Right atrium auricular region (tissue), 2 donors: ENCODE data around the gene POLR3G. TPM values are rescaled to one million over a fixed set of nuclear protein-coding genes. Genes with fewer than 3 reads are reported as not detected.

ENCODE experiments used
- DNase-seq: peaks from one replicate; pipeline ENCODE4 v3.0.0-alpha.2; 2019; ENCODE audit warnings: low spot score
- H3K27ac ChIP-seq, 2 donors: fragments of 200-600 bp; sonication (generic); 1 replicate in 1 of 2; 2 replicates in 1 of 2; pipeline ENCODE4 v1.5.1; 2016 to 2019
- H3K27me3 ChIP-seq, 2 donors: fragments of 200-600 bp; sonication (generic); one replicate each; pipeline versions ENCODE4 v1.5.1 to v1.6.0; 2017 to 2019
- H3K36me3 ChIP-seq: fragments of 200-600 bp; sonication (generic); one replicate; pipeline ENCODE4 v1.5.1; 2016
- H3K4me1 ChIP-seq, 2 donors: fragments of 200-600 bp; sonication (generic); one replicate each; pipeline versions ENCODE4 v1.5.1 to v1.6.0; 2017 to 2019
- H3K4me3 ChIP-seq, 2 donors: fragments of 200-600 bp; sonication (generic); 1 replicate in 1 of 2; 2 replicates in 1 of 2; pipeline ENCODE4 v1.5.1; 2017 to 2019; ENCODE audit warnings: mild to moderate bottlenecking in 1 of 2, moderate library complexity in 1 of 2
- H3K9me3 ChIP-seq, 2 donors: fragments of 200-600 bp; sonication (generic); one replicate each; pipeline ENCODE4 v1.5.1; 2019
- CTCF ChIP-seq, 2 donors: fragments of 200-600 bp; sonication (generic); IDR thresholded peaks; one replicate each; pipeline ENCODE4 v1.5.1; 2019; ENCODE audit warnings: antibody characterized with exemption in 2 of 2
- total RNA-seq, 2 donors: library from RNA; depleted of rRNA; stranded (reverse); fragments of >200 nt; gene quantifications; one replicate each; pipeline ENCODE4 v1.1.0, GENCODE V29; 2016

The POLR3G gene
- total RNA-seq, 2 donors from 2014 or later = 0.85 to 1.6 TPM

GRCh38 chr5:90547072-90547536 is 72.4 kb downstream of the POLR3G start:
- H3K36me3 ChIP-seq = no peaks in the 10 kb centered on the region
- no peak overlapping the region for H3K27ac ChIP-seq
- H3K4me3 ChIP-seq = no peak overlapping the region
- no peak for TF ChIP-seq CTCF (IDR thresholded peaks at IDR 0.05)
- DNase-seq = no peak
- H3K9me3 ChIP-seq = no peaks in the 10 kb centered on the region
- H3K27me3 ChIP-seq = no peaks in the 10 kb centered on the region
- no peaks in the 10 kb centered on the region for H3K4me1 ChIP-seq

GRCh38 chr5:90548069-90548593 is 73.5 kb downstream of the POLR3G start:
- DNase-seq = no peak
- Histone ChIP-seq H3K4me3 (no peak overlapping the region), H3K9me3 (no peaks in the 10 kb centered on the region)

GRCh38 chr5:90549223-90549622 is 74.6 kb downstream of the POLR3G start:
- Histone ChIP-seq H3K4me3 (no peak overlapping the region), H3K36me3 (no peaks in the 10 kb centered on the region), H3K27me3 (no peaks in the 10 kb centered on the region), H3K27ac (no peak overlapping the region), H3K9me3 (no peaks in the 10 kb centered on the region), H3K4me1 (no peaks in the 10 kb centered on the region)
- DNase-seq = no peak
- TF ChIP-seq CTCF (IDR thresholded peaks at IDR 0.05) = no peak

More at GRCh38 chr5:90548069-90548593, 73.5 kb downstream of the POLR3G start:
- TF ChIP-seq CTCF (IDR thresholded peaks at IDR 0.05) = no peak
- H3K36me3 ChIP-seq = no peaks in the 10 kb centered on the region
- H3K27me3 ChIP-seq = no peaks in the 10 kb centered on the region
- no peak overlapping the region for H3K27ac ChIP-seq
- H3K4me1 ChIP-seq = no peaks in the 10 kb centered on the region

- Histone ChIP-seq H3K36me3 (no peaks in the 10 kb centered on the region), H3K4me3 (no peak overlapping the region), H3K27ac (no peak overlapping the region), H3K9me3 (no peaks in the 10 kb centered on the region), H3K27me3 (no peaks in the 10 kb centered on the region), H3K4me1 (no peaks in the 10 kb centered on the region)
- no peak for TF ChIP-seq CTCF (IDR thresholded peaks at IDR 0.05)
- no peak for DNase-seq
These were observed 75.1 kb downstream of the POLR3G start for GRCh38 chr5:90549729-90550275.

- TF ChIP-seq CTCF (IDR thresholded peaks at IDR 0.05) = no peak
- no peak overlapping the region for H3K27ac ChIP-seq
- H3K27me3 ChIP-seq = no peaks in the 10 kb centered on the region
- no peaks in the 10 kb centered on the region for H3K9me3 ChIP-seq
- no peaks in the 10 kb centered on the region for H3K36me3 ChIP-seq
- no peak for DNase-seq
- H3K4me1 ChIP-seq = no peaks in the 10 kb centered on the region
- no peak overlapping the region for H3K4me3 ChIP-seq
These were observed 76.3 kb downstream of the POLR3G start for GRCh38 chr5:90550963-90551362.

GRCh38 chr5:90551376-90551775 is 76.7 kb downstream of the POLR3G start:
- Histone ChIP-seq H3K4me3 (no peak overlapping the region), H3K9me3 (no peaks in the 10 kb centered on the region), H3K4me1 (no peaks in the 10 kb centered on the region), H3K27ac (no peak overlapping the region), H3K36me3 (no peaks in the 10 kb centered on the region), H3K27me3 (no peaks in the 10 kb centered on the region)
- DNase-seq = no peak
- no peak for TF ChIP-seq CTCF (IDR thresholded peaks at IDR 0.05)
